Left ventricle myocardium superior (tissue), 1 donor: Measurements from ENCODE around the gene FHIT. TPM values are rescaled to one million over a fixed set of nuclear protein-coding genes. Genes with fewer than 3 reads are reported as not detected.

Experiments used
- ATAC-seq: fragments of 200-7000 bp; cut with Tn5 transposase; one replicate; pipeline ENCODE4 v1.9.1; 2020; ENCODE audit warnings: mild to moderate bottlenecking, moderate library complexity
- DNase-seq: peaks from one replicate; pipeline ENCODE4 v3.0.0-alpha.2; 2020
- intact Hi-C: fragments of 100-400 bp; cut with micrococcal nuclease; formaldehyde crosslinking; loops from one replicate; pipeline ENCODE4 v1.11.0; 2022
- microRNA-seq: library from miRNA; unstranded; fragments of <30 nt; microRNA quantifications from one replicate; pipeline ENCODE4 v1.2.0, GENCODE V29; 2020; ENCODE audit warnings: borderline number of aligned reads
- total RNA-seq: library from RNA; stranded (reverse); fragmentation: NEBNext Ultra II Directional; extraction: Animal tissue kit (Norgen Biotek cat#: 25700); gene quantifications from one replicate; pipeline ENCODE4 v1.2.1, GENCODE V29; 2021
- donor health status: DM: no; HTN: yes; CAD: no; lungs with severe emphysema.

The FHIT gene
- total RNA-seq, 1 donor from 2014 or later, result 18.2 TPM

DNA sequence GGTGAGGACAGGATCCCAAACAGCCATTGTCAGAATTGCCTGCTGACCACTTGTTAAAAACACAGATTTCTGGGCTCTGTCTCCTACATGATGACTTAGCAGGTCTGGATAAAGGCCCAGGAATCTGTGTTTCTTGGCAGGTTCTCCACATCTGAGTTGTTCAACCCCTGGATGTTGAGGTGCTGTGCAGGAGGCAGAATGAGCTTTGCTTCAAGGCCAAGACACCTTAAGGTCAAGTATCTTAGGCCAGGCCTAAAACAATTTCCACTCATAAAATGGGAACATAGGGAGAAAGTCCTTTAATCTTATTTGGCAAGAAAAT is 1522.7 kb downstream of the FHIT start:
- DNase-seq (no peak), ATAC-seq (no peak)
- intact Hi-C loops, result no loop called here

DNA sequence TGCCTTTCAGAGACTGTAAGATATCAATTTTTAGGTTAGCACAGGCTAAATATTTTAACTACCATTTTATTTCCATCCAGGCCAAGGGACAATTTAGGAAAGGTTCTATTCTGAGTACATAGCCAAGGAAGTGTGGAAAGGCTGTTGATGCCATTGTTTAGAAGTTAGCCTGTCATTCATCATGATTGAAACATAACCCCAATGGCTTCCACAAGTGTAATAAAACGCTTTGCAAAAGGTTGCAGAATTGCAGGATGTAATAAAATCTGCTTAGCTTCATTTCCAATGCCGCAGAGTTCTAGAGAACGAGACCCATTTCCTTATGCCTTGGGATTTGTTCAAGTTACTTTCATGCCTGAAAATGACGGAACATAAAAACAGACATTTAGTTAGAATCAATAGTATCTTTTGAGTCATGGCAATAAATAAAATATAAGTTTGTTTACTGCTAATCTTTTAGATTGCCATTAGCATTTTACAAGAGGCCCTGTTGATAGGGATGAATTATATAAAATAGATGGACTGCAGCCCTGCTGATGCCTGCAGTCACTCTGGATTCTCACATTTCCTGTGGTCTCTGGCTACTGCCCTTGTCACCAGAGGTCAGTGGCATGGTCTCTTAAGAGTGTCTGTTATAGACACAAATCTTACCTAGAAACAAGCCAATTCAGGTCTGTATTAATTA is 1523.2 kb downstream of the FHIT start:
- intact Hi-C loops, result no loop called here
- no peak for ATAC-seq
- no peak for DNase-seq

DNA sequence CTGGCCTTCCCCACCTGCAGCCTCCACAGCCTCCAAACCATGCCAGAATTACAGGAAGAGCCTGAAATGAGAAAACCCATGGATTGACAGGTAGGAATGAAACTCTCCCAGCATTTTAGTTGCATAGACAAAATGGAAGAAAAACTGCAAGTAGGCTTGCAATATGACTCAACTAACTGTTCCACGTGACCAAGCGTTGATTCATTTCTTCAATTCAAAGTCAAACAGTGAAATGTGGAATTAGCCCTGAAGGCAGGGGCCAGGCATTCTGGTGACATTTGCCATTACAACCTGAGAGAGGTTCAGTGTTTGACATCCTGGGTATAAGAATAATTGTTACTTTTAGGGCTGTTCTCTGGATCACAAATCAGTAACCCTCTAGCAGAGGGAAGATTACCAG is 1525.0 kb downstream of the FHIT start:
- no peak for ATAC-seq
- intact Hi-C loops, result no loop called here

DNA sequence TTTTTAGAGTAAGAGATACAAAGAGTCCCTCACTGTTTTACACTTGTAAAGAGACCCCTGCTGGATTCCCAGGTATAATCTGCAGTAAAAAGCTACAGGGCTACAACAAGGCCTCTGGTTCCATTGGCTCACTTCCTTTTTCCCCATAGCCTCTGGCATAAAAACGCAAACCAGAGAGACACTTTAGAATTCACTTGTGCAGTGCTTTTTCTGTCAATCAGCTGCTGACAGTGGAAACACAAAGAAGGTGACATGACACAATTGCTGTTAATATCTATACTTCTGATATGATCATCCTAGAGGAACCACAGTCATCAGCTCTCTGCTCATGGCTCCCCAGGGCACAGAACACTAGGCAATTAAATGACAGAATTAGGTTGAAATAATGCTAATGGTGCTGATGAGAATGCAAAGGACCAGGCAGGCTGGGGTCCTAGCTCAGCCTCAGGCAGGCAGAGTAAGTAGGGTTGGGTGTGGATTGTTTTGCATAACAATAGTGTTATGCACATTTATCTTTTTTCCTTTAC is 1533.5 kb downstream of the FHIT start:
- intact Hi-C loops, result no loop called here
- DNase-seq (no peak), ATAC-seq (no peak)

More for the DNA sequence above, 1525.0 kb downstream of the FHIT start:
- no peak for DNase-seq

DNA sequence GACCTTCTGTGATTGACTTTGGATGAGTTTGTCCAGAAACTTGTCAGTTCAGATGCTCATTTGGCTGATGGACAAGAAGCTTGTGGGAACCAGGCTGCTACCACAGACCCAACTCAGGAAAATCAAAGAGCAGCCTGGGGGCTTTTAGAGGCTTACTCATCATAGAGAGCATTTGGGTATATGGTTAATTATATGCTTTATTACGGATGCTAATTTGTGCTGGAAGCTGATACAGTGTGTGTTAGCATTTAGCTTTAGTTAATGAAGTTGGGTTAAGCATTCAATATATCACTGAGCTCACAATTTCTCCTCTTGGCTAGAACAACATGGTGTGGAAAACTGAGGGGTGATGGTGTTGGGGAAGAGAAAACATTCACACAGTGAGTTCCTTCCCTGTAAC is 1537.2 kb downstream of the FHIT start:
- DNase-seq (no peak), ATAC-seq (no peak)
- intact Hi-C loops, result no loop called here

DNA sequence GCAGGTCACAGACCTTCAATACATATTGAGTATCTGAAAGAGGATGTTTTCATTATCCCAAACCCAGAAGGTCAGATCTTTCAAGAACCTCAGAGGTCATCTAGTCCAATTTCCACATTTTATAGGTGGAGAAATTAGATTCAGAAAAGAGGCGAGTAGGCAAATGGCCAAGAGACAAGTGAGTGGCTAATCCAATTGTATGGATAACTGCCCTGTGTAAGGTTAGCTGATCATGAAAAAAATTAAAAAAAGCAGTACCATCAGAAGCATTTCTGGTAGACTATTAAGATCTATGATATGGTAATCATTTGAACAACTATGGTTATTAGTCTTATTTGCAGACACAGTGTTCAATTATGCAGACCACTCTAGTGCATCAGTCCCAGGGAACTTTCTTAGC is 1540.7 kb downstream of the FHIT start:
- no peak for ATAC-seq
- intact Hi-C loops, result no loop called here
- DNase-seq, result no peak

DNA sequence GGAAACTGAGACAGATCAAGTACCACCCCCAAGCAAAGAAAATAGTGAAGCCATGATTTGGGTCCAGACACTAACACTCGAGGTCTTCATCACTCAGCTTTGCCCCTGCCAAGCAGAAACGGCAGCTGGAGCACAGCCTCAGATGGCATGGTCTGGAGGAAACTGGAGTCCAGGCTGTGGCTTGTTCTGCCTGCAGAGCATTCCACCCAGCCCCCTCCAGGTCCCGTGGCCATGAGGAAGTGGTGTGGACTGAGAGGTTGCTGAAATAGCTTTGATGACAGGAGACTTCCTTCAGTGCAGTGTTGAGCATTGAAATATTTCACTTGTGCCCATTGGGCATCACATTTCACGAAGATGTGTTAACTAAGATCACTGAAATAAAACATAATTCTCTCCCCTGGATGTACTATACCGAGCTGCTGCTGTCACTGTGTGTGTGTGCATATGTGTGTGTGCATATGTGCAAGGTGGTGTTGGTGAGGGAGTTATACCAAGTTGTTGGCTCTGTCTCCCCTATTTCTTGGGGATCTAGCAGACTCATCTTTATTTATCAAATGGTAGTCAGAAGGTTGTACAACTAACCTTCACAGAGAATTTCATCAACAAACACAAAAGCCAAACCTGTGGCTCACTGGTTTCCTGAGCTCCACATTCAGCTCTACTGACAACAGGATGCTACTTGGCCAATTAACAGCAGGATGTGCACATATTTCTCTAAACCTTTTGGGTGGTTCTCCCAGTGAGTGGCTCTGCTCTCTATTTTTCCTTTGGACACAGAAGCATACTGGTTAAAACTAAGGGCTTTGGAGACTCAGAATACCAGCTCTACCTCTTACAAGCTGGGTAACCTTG is 1541.3 kb downstream of the FHIT start:
- intact Hi-C loops, result no loop called here
- ATAC-seq (peak; percentile 86), DNase-seq (peak; percentile 73)

DNA sequence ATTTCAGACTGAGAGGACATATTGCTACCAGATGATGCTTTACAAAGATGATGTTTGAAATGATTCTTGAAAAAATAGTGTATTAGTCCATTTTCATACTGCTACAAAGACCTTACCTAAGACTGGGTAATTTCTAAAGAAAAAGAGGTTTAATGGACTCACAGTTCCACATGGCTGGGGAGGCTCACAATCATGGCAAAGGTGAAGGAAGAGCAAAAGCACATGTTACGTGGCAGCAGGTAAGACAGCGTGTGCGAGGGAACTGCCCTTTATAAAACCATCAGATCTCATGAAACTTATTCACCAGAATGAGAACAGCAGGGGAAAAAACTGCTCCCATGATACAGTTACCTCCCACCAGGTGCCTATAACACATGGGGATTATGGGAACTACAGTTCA is 1543.0 kb downstream of the FHIT start:
- ATAC-seq (no peak), DNase-seq (no peak)
- intact Hi-C loops, result no loop called here

DNA sequence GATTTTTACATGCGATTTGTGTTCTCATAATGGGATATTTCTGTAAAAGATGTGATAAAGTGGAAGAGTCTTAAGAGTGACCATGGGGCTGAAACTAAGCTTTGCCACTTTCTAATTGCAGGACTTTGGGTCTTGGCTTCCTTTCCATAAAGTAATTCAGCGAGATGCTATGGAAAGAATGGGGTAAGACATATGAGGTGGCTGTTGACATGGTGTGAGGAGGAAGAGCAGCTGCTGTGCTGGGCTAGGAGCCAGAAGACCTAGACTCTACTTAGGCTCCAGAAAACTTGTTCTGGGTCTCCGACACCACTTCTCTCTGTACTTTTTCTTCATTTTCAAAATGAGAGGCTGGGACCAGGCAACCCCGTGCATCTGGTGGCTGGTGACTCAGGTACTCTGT is 1547.0 kb downstream of the FHIT start:
- DNase-seq, result no peak
- no peak for ATAC-seq
- intact Hi-C loops, result no loop called here

DNA sequence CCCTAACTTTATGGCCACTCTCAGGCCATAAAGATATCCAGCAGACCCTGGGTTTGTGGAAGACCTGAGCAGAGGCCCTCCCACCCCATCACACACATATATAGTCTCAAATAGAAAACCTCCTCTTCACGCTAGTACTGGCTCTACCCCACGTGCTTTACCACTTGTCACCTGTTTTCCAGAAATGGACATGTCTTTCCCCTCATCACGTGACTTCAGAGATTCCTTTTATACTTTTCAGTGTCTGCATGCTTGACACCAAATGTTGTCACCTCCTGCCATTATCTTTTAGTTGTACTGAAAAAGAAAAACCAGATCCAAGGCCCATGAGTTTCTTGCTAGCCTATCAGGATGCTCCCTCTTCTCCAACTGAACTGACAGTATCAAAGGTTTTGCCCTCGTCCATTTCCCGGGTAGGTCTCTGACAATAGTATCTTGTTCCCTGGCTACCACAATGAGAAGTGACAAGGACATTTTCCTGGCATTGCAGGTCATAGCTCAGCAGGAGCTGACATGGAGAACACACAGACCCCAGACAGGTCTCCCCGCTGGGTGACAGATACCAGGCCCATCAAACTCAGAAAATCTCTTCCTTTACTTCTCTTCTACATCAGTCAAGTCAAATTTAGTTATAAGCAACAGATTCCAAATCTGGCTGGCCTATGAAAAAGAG is 1551.5 kb downstream of the FHIT start:
- intact Hi-C loops, result no loop called here
- DNase-seq (peak; percentile 37), ATAC-seq (peak; percentile 97)

Small RNA genes within 50 kb of the gene (microRNA-seq; reads per million reads assigned to microRNA genes)
- not detected for gene MIR548BB
